Astrocyte (in vitro differentiated cells and primary cell): ENCODE measurements around the gene SLC25A31. TPM values are rescaled to one million over a fixed set of nuclear protein-coding genes. Genes with fewer than 3 reads are reported as not detected.

Experiments used
- DNase-seq: peaks from one replicate; pipeline ENCODE4 v3.0.0-alpha.2; 2010; ENCODE audit warnings: low read depth
- FAIRE-seq: peaks from 2 replicates; lab custom pipeline; 2011; peaks lifted over from hg19 to GRCh38; lab: Jason Lieb, UNC
- H2AFZ ChIP-seq: 2 replicates; pipeline ENCODE4 v1.6.0; 2012; ENCODE audit warnings: low read depth, low read length, inconsistent platforms
- H3K27ac ChIP-seq: 2 replicates; pipeline ENCODE4 v1.5.1; 2011; ENCODE audit warnings: low read depth, low read length, inconsistent platforms
- H3K27me3 ChIP-seq: 2 replicates; pipeline ENCODE4 v1.6.0; 2011; ENCODE audit warnings: low read length, inconsistent platforms; ENCODE audit not compliant: insufficient read depth
- H3K36me3 ChIP-seq: 2 replicates; pipeline ENCODE4 v1.5.1; 2011; ENCODE audit warnings: low read length, inconsistent platforms; ENCODE audit not compliant: insufficient read depth
- H3K4me1 ChIP-seq: 2 replicates; pipeline ENCODE4 v1.5.1; 2011; ENCODE audit warnings: low read length, inconsistent platforms; ENCODE audit not compliant: insufficient read depth
- H3K4me2 ChIP-seq: 2 replicates; pipeline ENCODE4 v1.6.0; 2012; ENCODE audit warnings: low read length, inconsistent platforms
- H3K4me3 ChIP-seq: 2 replicates; pipeline ENCODE4 v1.5.1; 2011; ENCODE audit warnings: low read depth, mild to moderate bottlenecking, low read length, inconsistent platforms; ENCODE audit not compliant: insufficient read depth
- H3K79me2 ChIP-seq: 2 replicates; pipeline ENCODE4 v1.6.0; 2012; ENCODE audit warnings: mild to moderate bottlenecking, low read length, inconsistent platforms; ENCODE audit not compliant: insufficient read depth
- H3K9ac ChIP-seq: 2 replicates; pipeline ENCODE4 v1.6.0; 2012; ENCODE audit warnings: mild to moderate bottlenecking, low read length, inconsistent platforms
- H3K9me3 ChIP-seq: 2 replicates; pipeline ENCODE4 v1.5.1; 2012; ENCODE audit warnings: low read depth, mild to moderate bottlenecking, low read length, inconsistent platforms; ENCODE audit not compliant: insufficient read depth
- H4K20me1 ChIP-seq: 2 replicates; pipeline ENCODE4 v1.6.0; 2012; ENCODE audit warnings: low read length, inconsistent platforms; ENCODE audit not compliant: insufficient read depth
- H3K27ac Mint-ChIP-seq: one replicate; pipeline ENCODE4 v1.8.0; 2021; ENCODE audit warnings: mild to moderate bottlenecking, mixed read lengths; ENCODE audit not compliant: unreplicated experiment
- H3K27me3 Mint-ChIP-seq: one replicate; pipeline ENCODE4 v1.8.0; 2021; ENCODE audit warnings: low read depth, mixed read lengths; ENCODE audit not compliant: unreplicated experiment
- H3K36me3 Mint-ChIP-seq: one replicate; pipeline ENCODE4 v1.8.0; 2021; ENCODE audit warnings: low read depth, mixed read lengths; ENCODE audit not compliant: unreplicated experiment
- H3K4me1 Mint-ChIP-seq: one replicate; pipeline ENCODE4 v1.8.0; 2021; ENCODE audit warnings: low read depth, mixed read lengths; ENCODE audit not compliant: unreplicated experiment
- H3K4me3 Mint-ChIP-seq: one replicate; pipeline ENCODE4 v1.8.0; 2021; ENCODE audit warnings: mild to moderate bottlenecking, moderate library complexity, mixed read lengths; ENCODE audit not compliant: unreplicated experiment
- H3K9me3 Mint-ChIP-seq: one replicate; pipeline ENCODE4 v1.8.0; 2021; ENCODE audit warnings: mild to moderate bottlenecking, mixed read lengths; ENCODE audit not compliant: unreplicated experiment
- EZH2 ChIP-seq: IDR thresholded peaks from 2 replicates; pipeline ENCODE4 v1.6.1; 2012; ENCODE audit warnings: mild to moderate bottlenecking, low read length, inconsistent platforms; ENCODE audit not compliant: insufficient read depth
- total RNA-seq: library from RNA; stranded (reverse); gene quantifications from 2 replicates; pipeline ENCODE4 v1.2.1, GENCODE V29; 2021
- TF ChIP-seq, protein P1 (sequence below): IDR thresholded peaks from 2 replicates; pipeline ENCODE4 v1.5.1; 2011; ENCODE audit warnings: low read depth, mild to moderate bottlenecking, inconsistent platforms, low read length, moderate library complexity; ENCODE audit not compliant: insufficient read depth

SLC25A31 gene
- total RNA-seq, 1 donor from 2014 or later = not detected

- FAIRE-seq (no peak), DNase-seq (no peak)
- Histone ChIP-seq H3K36me3 (no peaks in the 10 kb centered on the region), H4K20me1 (no peaks in the 10 kb centered on the region), H3K27ac (no peak overlapping the region), H2AFZ (no peak overlapping the region), H3K9me3 (no peaks in the 10 kb centered on the region), H3K79me2 (no peaks in the 10 kb centered on the region), H3K27me3 (no peaks in the 10 kb centered on the region), H3K4me2 (no peak overlapping the region), H3K4me1 (no peaks in the 10 kb centered on the region), H3K9ac (no peak overlapping the region), H3K4me3 (no peak overlapping the region)
- no peak for TF ChIP-seq EZH2
- TF ChIP-seq, protein P1, sequence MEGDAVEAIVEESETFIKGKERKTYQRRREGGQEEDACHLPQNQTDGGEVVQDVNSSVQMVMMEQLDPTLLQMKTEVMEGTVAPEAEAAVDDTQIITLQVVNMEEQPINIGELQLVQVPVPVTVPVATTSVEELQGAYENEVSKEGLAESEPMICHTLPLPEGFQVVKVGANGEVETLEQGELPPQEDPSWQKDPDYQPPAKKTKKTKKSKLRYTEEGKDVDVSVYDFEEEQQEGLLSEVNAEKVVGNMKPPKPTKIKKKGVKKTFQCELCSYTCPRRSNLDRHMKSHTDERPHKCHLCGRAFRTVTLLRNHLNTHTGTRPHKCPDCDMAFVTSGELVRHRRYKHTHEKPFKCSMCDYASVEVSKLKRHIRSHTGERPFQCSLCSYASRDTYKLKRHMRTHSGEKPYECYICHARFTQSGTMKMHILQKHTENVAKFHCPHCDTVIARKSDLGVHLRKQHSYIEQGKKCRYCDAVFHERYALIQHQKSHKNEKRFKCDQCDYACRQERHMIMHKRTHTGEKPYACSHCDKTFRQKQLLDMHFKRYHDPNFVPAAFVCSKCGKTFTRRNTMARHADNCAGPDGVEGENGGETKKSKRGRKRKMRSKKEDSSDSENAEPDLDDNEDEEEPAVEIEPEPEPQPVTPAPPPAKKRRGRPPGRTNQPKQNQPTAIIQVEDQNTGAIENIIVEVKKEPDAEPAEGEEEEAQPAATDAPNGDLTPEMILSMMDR = no peak
- no peaks in the 10 kb centered on the region for H3K36me3 Mint-ChIP-seq
- H3K9me3 Mint-ChIP-seq = no peaks in the 10 kb centered on the region
- no peak overlapping the region for H3K4me3 Mint-ChIP-seq
- no peak overlapping the region for H3K27ac Mint-ChIP-seq
- H3K4me1 Mint-ChIP-seq = no peaks in the 10 kb centered on the region
- H3K27me3 Mint-ChIP-seq = no peaks in the 10 kb centered on the region
Measured at GRCh38 chr4:127772769-127773671, 42.8 kb downstream of the SLC25A31 start.

- Mint-ChIP-seq H3K27ac (no peak overlapping the region), H3K9me3 (no peaks in the 10 kb centered on the region), H3K4me1 (no peaks in the 10 kb centered on the region), H3K27me3 (no peaks in the 10 kb centered on the region), H3K36me3 (no peaks in the 10 kb centered on the region), H3K4me3 (no peak overlapping the region)
- H3K79me2 ChIP-seq = no peaks in the 10 kb centered on the region
- no peak overlapping the region for H2AFZ ChIP-seq
- TF ChIP-seq, protein P1 = no peak
- no peak for TF ChIP-seq EZH2
- no peak overlapping the region for H3K4me2 ChIP-seq
- no peaks in the 10 kb centered on the region for H3K36me3 ChIP-seq
- H3K4me1 ChIP-seq = no peaks in the 10 kb centered on the region
- H3K9me3 ChIP-seq = no peaks in the 10 kb centered on the region
- no peaks in the 10 kb centered on the region for H4K20me1 ChIP-seq
- H3K27me3 ChIP-seq = no peaks in the 10 kb centered on the region
- DNase-seq (no peak), FAIRE-seq (no peak)
- no peak overlapping the region for H3K27ac ChIP-seq
- no peak overlapping the region for H3K4me3 ChIP-seq
- no peak overlapping the region for H3K9ac ChIP-seq
Measured at GRCh38 chr4:127775843-127776242, 45.6 kb downstream of the SLC25A31 start.

- no peak overlapping the region for H3K4me3 Mint-ChIP-seq
Measured at GRCh38 chr4:127776620-127777019, 46.4 kb downstream of the SLC25A31 start.

More at GRCh38 chr4:127776620-127777019, 46.4 kb downstream of the SLC25A31 start:
- H3K4me3 ChIP-seq = no peak overlapping the region
- H3K4me2 ChIP-seq = no peak overlapping the region
- no peaks in the 10 kb centered on the region for H3K27me3 Mint-ChIP-seq
- H3K4me1 Mint-ChIP-seq = no peaks in the 10 kb centered on the region
- TF ChIP-seq, protein P1 = no peak
- no peak for TF ChIP-seq EZH2
- FAIRE-seq (no peak), DNase-seq (no peak)
- no peaks in the 10 kb centered on the region for H3K79me2 ChIP-seq
- no peaks in the 10 kb centered on the region for H3K27me3 ChIP-seq
- H3K27ac Mint-ChIP-seq = no peak overlapping the region
- H4K20me1 ChIP-seq = no peaks in the 10 kb centered on the region
- no peak overlapping the region for H2AFZ ChIP-seq
- H3K36me3 Mint-ChIP-seq = no peaks in the 10 kb centered on the region
- no peak overlapping the region for H3K9ac ChIP-seq
- no peaks in the 10 kb centered on the region for H3K4me1 ChIP-seq
- H3K27ac ChIP-seq = no peak overlapping the region
- no peaks in the 10 kb centered on the region for H3K9me3 ChIP-seq
- H3K9me3 Mint-ChIP-seq = no peaks in the 10 kb centered on the region
- H3K36me3 ChIP-seq = no peaks in the 10 kb centered on the region
